Ramos (cell line): ENCODE measurements around the gene FPR1.

Experiments
- in situ Hi-C: fragments of 300-500 bp; cut with MboI; formaldehyde crosslinking; loops from one replicate; pipeline ENCODE4 v1.14.3; 2022; ENCODE audit warnings: low sequenced_read_pairs; ENCODE audit not compliant: unreplicated experiment

The FPR1 gene

GRCh38 chr19:51711702-51712101, 40.0 kb downstream of the FPR1 start:
- in situ Hi-C loops, result no loop called here

- in situ Hi-C loops, result no loop called here
Observed at GRCh38 chr19:51710163-51710562, 41.5 kb downstream of the FPR1 start.

GRCh38 chr19:51709575-51709974, 42.1 kb downstream of the FPR1 start:
- in situ Hi-C loops, result no loop called here

- in situ Hi-C loops, result no loop called here
Observed at GRCh38 chr19:51708811-51709210, 42.9 kb downstream of the FPR1 start.

- in situ Hi-C loops, result no loop called here
Observed at GRCh38 chr19:51706885-51707284, 44.8 kb downstream of the FPR1 start.

- in situ Hi-C loops, result no loop called here
Observed at GRCh38 chr19:51706296-51706695, 45.4 kb downstream of the FPR1 start.

GRCh38 chr19:51704626-51705025, 47.1 kb downstream of the FPR1 start:
- in situ Hi-C loops, result no loop called here

GRCh38 chr19:51703575-51704515, 47.8 kb downstream of the FPR1 start:
- in situ Hi-C loops, result no loop called here

- in situ Hi-C loops, result no loop called here
Observed at GRCh38 chr19:51702825-51703574, 48.7 kb downstream of the FPR1 start.

- in situ Hi-C loops, result no loop called here
Observed at GRCh38 chr19:51702103-51702824, 49.4 kb downstream of the FPR1 start.

- in situ Hi-C loops, result no loop called here
Observed at GRCh38 chr19:51701468-51702100, 50.1 kb downstream of the FPR1 start.

GRCh38 chr19:51699170-51699569, 52.5 kb downstream of the FPR1 start:
- in situ Hi-C loops, result no loop called here

- in situ Hi-C loops, result no loop called here
Observed at GRCh38 chr19:51698296-51698695, 53.4 kb downstream of the FPR1 start.

GRCh38 chr19:51697169-51697776, 54.4 kb downstream of the FPR1 start:
- in situ Hi-C loops, result no loop called here

- in situ Hi-C loops, result no loop called here
Observed at GRCh38 chr19:51696606-51697005, 55.1 kb downstream of the FPR1 start.
